HG02588 (cell line): ENCODE data around the gene M1AP.
A peak's percentile ranks its signal among the peaks of the same experiment; 100 is the strongest.

Source experiments
- ATAC-seq: cut with Tn5 transposase; IDR thresholded peaks from one replicate; pipeline ENCODE4 v1.9.1; 2021; ENCODE audit warnings: mild to moderate bottlenecking, moderate library complexity; ENCODE audit not compliant: unreplicated experiment

M1AP gene

GRCh38 chr2:74528600-74529356, 119.4 kb downstream of the M1AP start:
- ATAC-seq: peak; percentile 7

DNA sequence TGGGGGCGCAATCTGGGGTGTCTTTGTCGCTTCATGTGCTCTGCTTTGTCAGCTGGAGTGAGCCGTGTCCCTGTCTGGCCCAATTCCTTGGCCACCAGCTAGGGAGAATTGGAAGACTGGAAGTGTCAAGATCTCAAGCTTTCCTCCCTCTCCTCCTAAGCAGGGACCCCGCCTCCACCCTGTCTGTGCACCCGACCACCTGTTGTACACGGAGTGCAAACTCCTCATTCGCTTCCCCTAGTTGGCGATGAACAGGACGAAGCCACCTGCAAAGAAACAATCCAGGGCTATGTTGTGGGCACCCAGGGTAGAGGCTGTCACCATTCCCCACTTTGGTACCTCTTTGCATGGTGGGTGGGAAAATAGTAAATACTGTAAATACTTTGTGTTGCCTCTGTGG, 120.4 kb downstream of the M1AP start:
- ATAC-seq: no peak

DNA sequence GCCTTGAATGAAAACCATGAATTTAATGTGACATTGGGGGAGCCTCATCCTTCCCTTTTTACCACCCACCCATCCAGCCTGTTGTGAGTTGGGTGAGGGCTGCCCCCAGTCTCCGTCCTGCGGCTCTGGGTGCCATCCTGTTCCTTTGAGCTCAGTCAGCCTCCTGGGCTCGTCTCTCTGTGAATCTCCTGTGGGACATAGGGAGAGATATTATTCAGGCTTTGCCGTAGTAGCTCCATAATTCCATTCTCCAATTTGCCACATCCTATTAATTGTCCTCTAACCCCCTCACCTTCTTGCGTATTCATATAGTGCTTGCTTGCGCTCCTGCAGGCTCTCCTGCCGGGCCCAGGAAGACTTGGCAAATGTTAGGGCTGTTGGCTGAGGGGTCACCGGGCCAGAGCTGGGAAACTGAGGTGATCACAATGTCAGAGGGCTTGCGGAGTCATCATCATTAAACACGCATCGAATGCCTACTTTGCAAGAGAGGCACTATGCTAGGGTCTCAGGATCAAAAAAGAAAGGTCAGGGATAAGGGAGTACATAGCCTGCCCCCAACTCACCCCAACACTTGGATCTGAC, 121.4 kb downstream of the M1AP start:
- no peak for ATAC-seq

GRCh38 chr2:74525717-74526648, 122.1 kb downstream of the M1AP start, which contains the start of gene DQX1:
Gene DQX1 (minus strand): TSS chr2:74526231. CDS start chr2:74525729, 502 bp downstream.
- ATAC-seq: no peak

GRCh38 chr2:74524955-74525716, 123.0 kb downstream of the M1AP start:
- ATAC-seq: no peak

GRCh38 chr2:74524005-74524404, 124.1 kb downstream of the M1AP start:
- no peak for ATAC-seq

GRCh38 chr2:74522516-74522915, 125.6 kb downstream of the M1AP start:
- ATAC-seq: no peak

GRCh38 chr2:74516650-74517049, 131.5 kb downstream of the M1AP start:
- no peak for ATAC-seq

- no peak for ATAC-seq
Measured at GRCh38 chr2:74515981-74516633, 132.0 kb downstream of the M1AP start.

- no peak for ATAC-seq
Measured at GRCh38 chr2:74515271-74515980, 132.7 kb downstream of the M1AP start.

DNA sequence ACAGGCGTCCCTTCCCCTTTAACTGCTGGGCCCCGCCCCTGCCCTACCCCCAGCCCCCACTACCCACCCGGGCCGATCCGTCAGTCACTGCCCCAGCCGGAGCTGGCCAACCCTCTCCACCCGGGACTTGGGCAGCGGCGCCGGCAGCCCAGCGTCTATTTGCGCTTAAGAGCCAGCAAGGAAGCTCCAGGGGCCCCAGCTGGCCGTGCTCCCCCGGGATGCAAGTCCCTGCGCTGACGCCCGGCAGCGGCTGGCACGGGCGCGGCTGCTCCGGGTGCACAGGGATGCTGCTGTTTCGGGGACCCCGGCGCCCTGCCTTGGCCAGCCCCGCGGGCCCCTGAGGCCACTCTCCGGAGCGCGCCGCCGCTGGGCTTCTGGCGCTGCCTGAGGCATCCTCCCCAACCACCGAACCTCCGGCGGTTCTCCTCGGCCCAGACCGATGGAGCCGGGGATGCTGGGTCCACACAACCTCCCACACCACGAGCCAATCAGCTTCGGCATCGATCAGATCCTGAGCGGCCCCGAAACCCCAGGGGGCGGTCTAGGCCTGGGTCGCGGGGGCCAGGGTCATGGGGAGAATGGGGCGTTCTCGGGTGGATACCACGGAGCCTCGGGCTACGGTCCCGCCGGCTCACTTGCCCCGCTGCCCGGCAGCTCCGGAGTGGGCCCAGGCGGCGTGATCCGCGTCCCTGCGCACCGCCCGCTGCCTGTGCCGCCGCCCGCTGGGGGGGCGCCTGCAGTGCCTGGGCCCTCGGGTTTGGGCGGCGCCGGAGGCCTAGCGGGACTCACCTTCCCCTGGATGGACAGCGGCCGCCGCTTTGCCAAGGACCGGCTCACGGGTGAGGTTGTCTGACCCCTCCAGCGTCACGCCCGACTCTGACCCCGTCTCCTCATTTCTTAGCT, 133.5 kb downstream of the M1AP start, which contains the start of gene TLX2:
Gene TLX2, plus strand, starts transcription at position 83 of the 903 bp plus-strand sequence. Its CDS starts 357 bp downstream, at position 440.
- ATAC-seq: no peak

DNA sequence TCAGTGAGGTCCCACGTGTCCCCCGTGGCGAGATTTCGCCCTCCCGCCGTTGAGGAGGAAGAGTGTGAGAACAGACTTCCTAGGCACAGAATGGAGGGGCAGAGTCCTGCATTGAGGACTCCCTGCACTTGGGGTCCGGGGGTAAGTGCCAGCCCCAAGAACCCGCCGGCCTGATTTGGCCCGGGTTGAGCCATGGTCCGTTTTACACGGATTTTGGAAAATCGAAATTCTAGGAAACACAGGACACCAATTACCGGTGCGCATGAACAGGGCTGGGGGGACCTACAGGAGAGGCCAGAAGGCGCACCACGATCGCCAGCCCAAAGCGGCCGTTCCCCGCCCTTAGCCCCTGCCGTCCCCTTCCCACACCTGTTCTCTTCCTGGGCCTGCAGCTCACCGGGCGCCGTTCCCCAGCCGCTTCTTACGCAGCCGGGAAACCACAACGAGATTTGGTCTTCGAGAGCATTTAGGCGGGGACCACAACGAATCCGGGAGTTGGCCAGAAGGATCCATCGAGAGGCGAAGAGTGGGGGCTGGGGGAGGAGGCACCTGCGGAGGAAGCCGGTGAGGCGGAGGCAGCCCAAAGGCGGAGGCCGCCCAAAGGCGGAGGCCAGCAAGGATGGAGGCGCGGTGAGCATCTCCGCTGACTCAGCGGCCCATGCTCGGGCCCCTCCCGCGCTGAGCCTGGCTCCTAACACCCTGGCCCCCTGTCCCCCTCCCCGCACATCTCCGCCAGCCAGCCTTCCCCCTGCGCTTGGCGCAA, 134.3 kb downstream of the M1AP start:
- no peak for ATAC-seq

DNA sequence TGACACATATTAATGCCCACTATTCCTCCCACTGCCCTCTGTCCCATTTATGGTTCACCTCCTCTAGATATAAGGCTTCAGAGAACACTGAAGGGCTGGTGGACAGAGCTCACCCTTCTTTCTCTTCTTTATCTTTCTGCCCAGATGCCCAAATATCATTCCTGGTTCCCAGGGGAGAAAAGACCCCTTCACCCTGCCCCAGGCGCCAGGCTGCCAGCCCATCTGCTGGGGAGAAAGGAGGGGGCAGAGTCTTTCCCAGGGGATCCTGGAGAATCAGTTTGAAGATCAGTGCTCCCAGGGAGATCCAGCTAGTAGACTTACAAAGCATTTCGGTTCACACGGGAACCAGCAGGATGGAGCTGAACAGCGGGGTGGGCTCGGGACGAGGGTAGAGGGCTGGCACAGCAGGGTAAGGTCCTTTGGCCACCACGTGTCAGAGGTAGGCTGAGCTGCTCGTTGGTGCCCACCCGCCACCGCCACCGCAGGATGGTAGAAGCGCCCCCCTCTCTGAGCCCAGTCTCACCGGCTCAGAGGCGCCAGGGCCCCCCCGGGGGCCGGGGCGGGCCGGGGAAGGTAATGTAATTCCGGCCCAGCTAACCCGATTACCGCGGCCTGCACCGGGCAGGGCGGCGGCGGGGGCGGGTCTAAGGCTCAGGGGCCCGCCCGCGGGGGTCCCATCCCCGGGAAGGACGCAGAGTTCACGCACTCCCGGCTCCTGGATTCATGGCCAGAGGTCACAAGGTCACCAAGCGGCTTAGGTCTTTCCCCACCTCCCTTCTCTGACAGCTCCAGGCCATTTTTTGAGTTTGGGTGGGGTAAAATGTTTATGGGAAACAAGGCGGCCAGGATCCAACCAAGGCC, 135.2 kb downstream of the M1AP start:
- no peak for ATAC-seq

GRCh38 chr2:74511104-74511989, 136.8 kb downstream of the M1AP start:
- no peak for ATAC-seq

DNA sequence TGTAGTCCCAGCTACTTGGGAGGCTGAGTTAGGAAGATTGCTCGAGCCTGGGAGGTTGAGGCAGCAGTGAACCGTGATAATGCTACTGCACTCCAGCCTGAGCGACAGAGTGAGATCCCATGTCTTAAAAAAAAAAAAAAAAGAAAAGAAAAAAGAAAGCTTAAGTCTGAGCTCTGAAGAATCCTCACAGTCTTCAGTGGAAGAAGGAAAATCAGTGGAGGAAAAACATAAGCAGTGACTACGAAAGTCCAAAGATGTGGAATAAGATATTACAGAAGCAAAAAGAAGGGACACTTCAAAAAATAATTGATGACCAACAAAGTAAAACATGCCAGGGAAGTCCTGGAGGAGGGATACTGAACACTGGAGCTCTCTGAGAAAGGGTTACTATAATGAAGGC, 137.9 kb downstream of the M1AP start:
- ATAC-seq: no peak
